Kidney (tissue), 14 donors: Measurements from ENCODE around the gene CFAP251. TPM values are rescaled to one million over a fixed set of nuclear protein-coding genes. Genes with fewer than 3 reads are reported as not detected.

ENCODE experiments used
- DNase-seq, 5 donors: peaks; one replicate each; pipeline ENCODE4 v3.0.0-alpha.2; 2013 to 2020
- FAIRE-seq: peaks from 2 replicates; lab custom pipeline; 2012; peaks lifted over from hg19 to GRCh38; lab: Jason Lieb, UNC
- H3K27ac ChIP-seq, 2 donors: one replicate each; pipeline ENCODE4 v1.7.0; 2013; ENCODE audit warnings: low read depth in 2 of 2, low read length in 2 of 2, inconsistent platforms in 1 of 2
- H3K27me3 ChIP-seq: one replicate; pipeline ENCODE4 v1.7.1; 2013; ENCODE audit warnings: low read length, inconsistent platforms; ENCODE audit not compliant: control insufficient read depth, insufficient read depth
- H3K36me3 ChIP-seq, 3 donors: one replicate each; pipeline versions ENCODE4 v1.7.0 to v1.7.1; 2013; ENCODE audit warnings: low read length in 3 of 3, control low read depth in 1 of 3, inconsistent platforms in 1 of 3; ENCODE audit not compliant: insufficient read depth in 3 of 3, control insufficient read depth in 2 of 3
- H3K4me1 ChIP-seq, 3 donors: one replicate each; pipeline versions ENCODE4 v1.7.0 to v1.7.1; 2013; ENCODE audit warnings: low read length in 3 of 3, inconsistent platforms in 1 of 3, low read depth in 1 of 3; ENCODE audit not compliant: control insufficient read depth in 2 of 3, insufficient read depth in 2 of 3
- H3K4me3 ChIP-seq, 3 donors: one replicate each; pipeline versions ENCODE4 v1.7.0 to v1.8.1; 2013; ENCODE audit warnings: low read length in 3 of 3, control low read depth in 1 of 3, inconsistent platforms in 1 of 3
- H3K9ac ChIP-seq, 3 donors: one replicate each; pipeline versions ENCODE4 v1.7.0 to v1.7.1; 2013; ENCODE audit warnings: low read length in 3 of 3, control low read depth in 1 of 3, inconsistent platforms in 1 of 3
- H3K9me3 ChIP-seq, 3 donors: one replicate each; pipeline versions ENCODE4 v1.7.0 to v1.7.1; 2013; ENCODE audit warnings: low read length in 3 of 3, control low read depth in 1 of 3, inconsistent platforms in 1 of 3; ENCODE audit not compliant: control insufficient read depth in 2 of 3, insufficient read depth in 1 of 3
- CTCF ChIP-seq: IDR thresholded peaks from 3 replicates; pipeline ENCODE4 v1.5.1; 2012; ENCODE audit warnings: mild to moderate bottlenecking, moderate library complexity, borderline replicate concordance; ENCODE audit not compliant: insufficient read depth; ENCODE audit errors: extremely low read depth
- intact Hi-C: fragments of 100-400 bp; cut with DNase I; formaldehyde crosslinking; loops from one replicate; pipeline ENCODE4 v1.11.1; 2022
- polyA plus RNA-seq: library from polyadenylated mRNA; stranded (reverse); fragments of 350-450 nt; fragmentation: Illumina TruSeq; extraction: RNeasy Lipid Tissue Mini Kit (QIAGEN cat#74804); gene quantifications from one replicate; pipeline ENCODE4 v1.2.3, GENCODE V29; 2014; ENCODE audit warnings: low read depth, low replicate concordance; ENCODE audit not compliant: insufficient read depth
- total RNA-seq: library from RNA; stranded (reverse); fragmentation: NEBNext Ultra II Directional; extraction: Animal tissue kit (Norgen Biotek cat#: 25700); gene quantifications from one replicate; pipeline ENCODE4 v1.2.1, GENCODE V29; 2021
- donor health status: control.
- donor health status: control.
- donor health status: control.
- donor health status: control.
- donor health status: control.
- donor health status: DM: yes; HTN: yes; CAD: no.
- donor health status: Normal renal cell carcinoma (clear cell type).

CFAP251 gene
- total and polyA plus RNA-seq, 2 donors from 2014 or later: 2.9 to 10.8 TPM

- no peak overlapping the region for H3K9ac ChIP-seq
- intact Hi-C loops: no loop called here
- TF ChIP-seq CTCF: no peak
- no peaks in the 10 kb centered on the region for H3K27me3 ChIP-seq
- FAIRE-seq: no peak
- H3K36me3 ChIP-seq: peaks cover 0 to 18% (median 0%) of the 10 kb centered on the region in 3 donors
- no peak overlapping the region for H3K4me3 ChIP-seq
- no peak for DNase-seq
- H3K4me1 ChIP-seq: peaks cover 0 to 21% (median 11%) of the 10 kb centered on the region in 3 donors
- peak overlapping the region; percentile 49 for H3K27ac ChIP-seq
- no peaks in the 10 kb centered on the region for H3K9me3 ChIP-seq
These were observed 133.9 kb downstream of the CFAP251 start for GRCh38 chr12:122052285-122052684.

Other genes starting within 250 kb of the CFAP251 start
- 1.9 TPM for gene MORN3, start 248.9 kb upstream of the CFAP251 start, total RNA-seq
- 1.5 TPM for gene MORN3, start 248.9 kb upstream of the CFAP251 start, polyA plus RNA-seq
- 14.2 TPM for gene TMEM120B, start 205.8 kb upstream of the CFAP251 start, total RNA-seq
- gene TMEM120B, start 205.8 kb upstream of the CFAP251 start, polyA plus RNA-seq: 9.0 TPM
- 42.6 TPM for gene RHOF, start 124.9 kb upstream of the CFAP251 start, total RNA-seq
- gene RHOF, start 124.9 kb upstream of the CFAP251 start, polyA plus RNA-seq: 23.9 TPM
- gene SETD1B, start 114.6 kb upstream of the CFAP251 start, total RNA-seq: 34.5 TPM
- gene SETD1B, start 114.6 kb upstream of the CFAP251 start, polyA plus RNA-seq: 3.5 TPM
- gene HPD, start 59.7 kb upstream of the CFAP251 start, total RNA-seq: 4.6 TPM
- 393 TPM for gene HPD, start 59.7 kb upstream of the CFAP251 start, polyA plus RNA-seq
- gene PSMD9, start 29.8 kb upstream of the CFAP251 start, total RNA-seq: 54.9 TPM
- gene PSMD9, start 29.8 kb upstream of the CFAP251 start, polyA plus RNA-seq: 115 TPM
- gene BCL7A, start 103.3 kb downstream of the CFAP251 start, total RNA-seq: 22.7 TPM
- gene BCL7A, start 103.3 kb downstream of the CFAP251 start, polyA plus RNA-seq: 6.8 TPM
- 67.6 TPM for gene MLXIP, start 160.2 kb downstream of the CFAP251 start, total RNA-seq
- gene MLXIP, start 160.2 kb downstream of the CFAP251 start, polyA plus RNA-seq: 10.9 TPM